Mesendoderm (in vitro differentiated cells): ENCODE measurements around the gene A4GALT.

ENCODE experiments used
- DNase-seq: peaks from one replicate; pipeline ENCODE4 v3.0.0; 2013
- H2AK5ac ChIP-seq: 2 replicates; pipeline ENCODE4 v1.6.1; 2013; ENCODE audit warnings: low read length, inconsistent platforms
- H2BK120ac ChIP-seq: 2 replicates; pipeline ENCODE4 v1.6.1; 2013; ENCODE audit warnings: low read depth, mild to moderate bottlenecking, low read length, moderate library complexity, mixed read lengths
- H2BK15ac ChIP-seq: replicated peaks from 2 replicates; pipeline ENCODE4 v1.6.1; 2013; ENCODE audit warnings: low read depth, mild to moderate bottlenecking, moderate library complexity
- H2BK5ac ChIP-seq: 2 replicates; pipeline ENCODE4 v1.6.1; 2013; ENCODE audit warnings: low read length, inconsistent platforms
- H3K18ac ChIP-seq: 2 replicates; pipeline ENCODE4 v1.6.1; 2013; ENCODE audit warnings: mild to moderate bottlenecking, low read length, mixed read lengths
- H3K23ac ChIP-seq: one replicate; pipeline ENCODE4 v1.6.1; 2013; ENCODE audit warnings: low read length
- H3K27ac ChIP-seq: 2 replicates; pipeline ENCODE4 v1.5.1; 2013; ENCODE audit warnings: low read depth, mild to moderate bottlenecking, inconsistent platforms, low read length, moderate library complexity
- H3K27me3 ChIP-seq: 2 replicates; pipeline ENCODE4 v1.6.1; 2013; ENCODE audit warnings: low read length, control low read depth, mild to moderate bottlenecking, inconsistent platforms; ENCODE audit not compliant: insufficient read depth, poor library complexity
- H3K36me3 ChIP-seq: 2 replicates; pipeline ENCODE4 v1.6.1; 2013; ENCODE audit warnings: low read length, inconsistent platforms; ENCODE audit not compliant: control insufficient read depth, insufficient read depth
- H3K4ac ChIP-seq: one replicate; pipeline ENCODE4 v1.6.1; 2013; ENCODE audit warnings: low read depth, mild to moderate bottlenecking, low read length, moderate library complexity
- H3K4me1 ChIP-seq: 2 replicates; pipeline ENCODE4 v1.6.1; 2013; ENCODE audit warnings: low read depth, low read length, inconsistent platforms; ENCODE audit not compliant: control insufficient read depth
- H3K4me2 ChIP-seq: 2 replicates; pipeline ENCODE4 v1.6.1; 2013; ENCODE audit warnings: low read length
- H3K4me3 ChIP-seq: 2 replicates; pipeline ENCODE4 v1.5.1; 2013; ENCODE audit warnings: mild to moderate bottlenecking, low read length
- H3K56ac ChIP-seq: one replicate; pipeline ENCODE4 v1.6.1; 2013; ENCODE audit warnings: low read length
- H3K79me1 ChIP-seq: 2 replicates; pipeline ENCODE4 v1.6.1; 2013; ENCODE audit warnings: low read length, inconsistent platforms
- H3K79me2 ChIP-seq: 2 replicates; pipeline ENCODE4 v1.6.1; 2013; ENCODE audit warnings: mild to moderate bottlenecking, low read length; ENCODE audit not compliant: control insufficient read depth, insufficient read depth
- H3K9ac ChIP-seq: 2 replicates; pipeline ENCODE4 v1.6.1; 2013; ENCODE audit warnings: low read length, inconsistent platforms
- H4K5ac ChIP-seq: one replicate; pipeline ENCODE4 v1.6.1; 2013; ENCODE audit warnings: low read length
- H4K8ac ChIP-seq: one replicate; pipeline ENCODE4 v1.6.1; 2013; ENCODE audit warnings: low read depth, mild to moderate bottlenecking, control low read depth, low read length, moderate library complexity
- WGBS: extraction: QIAGEN DNeasy Blood & Tissue Kit; methylation state at CpG from one replicate; pipeline ENCODE4 v1.1.7; 2013; ENCODE audit warnings: low lambda C conversion rate, missing lambda C conversion rate; ENCODE audit not compliant: insufficient coverage; ENCODE audit errors: extremely low coverage; 5-methylcytosine and 5-hydroxymethylcytosine counted together

A4GALT gene

DNA sequence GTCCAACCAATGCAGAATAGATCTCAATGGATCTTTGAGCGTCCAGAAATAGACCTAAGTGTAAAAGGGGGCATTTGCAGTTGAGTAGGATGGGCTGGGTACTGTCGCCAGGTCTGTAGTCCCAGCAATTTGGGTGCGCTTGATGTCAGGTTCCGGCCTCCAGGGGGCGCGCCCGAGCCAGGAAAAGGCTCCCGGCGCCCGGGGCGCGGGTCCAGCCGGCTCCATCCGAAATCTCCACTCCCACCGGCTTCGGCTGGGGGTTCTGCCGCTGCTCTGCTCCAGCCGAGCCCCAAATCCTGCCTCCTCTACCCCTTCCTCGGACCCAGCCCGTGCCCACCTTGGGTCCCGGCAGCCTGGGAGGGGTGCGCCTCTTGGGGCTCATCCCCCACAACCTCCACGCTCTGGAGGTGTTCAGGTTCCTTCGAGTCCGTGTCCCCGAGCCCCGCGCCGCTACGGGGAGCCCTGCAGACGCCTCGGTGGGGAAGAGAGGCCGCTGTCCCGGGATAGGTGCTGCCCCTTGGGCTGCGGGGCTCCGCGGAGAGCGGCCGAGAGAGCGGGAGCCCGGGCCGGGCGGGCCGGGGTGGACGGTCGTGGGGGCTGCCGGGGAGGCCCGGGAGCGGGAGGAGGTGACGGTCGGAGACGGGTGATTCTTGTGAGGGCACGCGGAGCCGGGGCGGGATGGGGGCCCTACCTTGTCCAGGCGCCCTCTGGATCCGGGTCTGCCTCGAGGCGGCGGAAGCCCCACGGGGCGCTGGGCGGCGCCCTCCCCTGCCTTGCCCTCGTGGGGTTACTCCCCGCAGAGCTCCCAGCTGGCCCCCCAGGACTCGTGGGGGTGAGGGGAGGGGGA, 58.5 kb downstream of the A4GALT start:
- peak overlapping the region; percentile 42 for H3K4me3 ChIP-seq
- no peaks in the 10 kb centered on the region for H3K36me3 ChIP-seq
- H3K9ac ChIP-seq = peak overlapping the region; percentile 69
- H2BK120ac ChIP-seq = no peak overlapping the region
- H2AK5ac ChIP-seq = no peak overlapping the region
- no peak overlapping the region for H2BK15ac ChIP-seq
- peak overlapping the region; percentile 91 for H3K56ac ChIP-seq
- no CpG with 5 or more reads among the region's 68 CpGs for WGBS
- H3K27ac ChIP-seq = no peak overlapping the region
- peak overlapping the region; percentile 98 for H3K4me2 ChIP-seq
- no peak overlapping the region for H4K5ac ChIP-seq
- H3K18ac ChIP-seq = peak overlapping the region; percentile 24
- H3K4ac ChIP-seq = no peak overlapping the region
- no peak overlapping the region for H3K23ac ChIP-seq
- no peaks in the 10 kb centered on the region for H3K79me2 ChIP-seq
- no peaks in the 10 kb centered on the region for H3K79me1 ChIP-seq
- H3K27me3 ChIP-seq = no peaks in the 10 kb centered on the region
- H4K8ac ChIP-seq = no peak overlapping the region
- DNase-seq = peak; percentile 66
- no peak overlapping the region for H2BK5ac ChIP-seq
- H3K4me1 ChIP-seq = no peaks in the 10 kb centered on the region

DNA sequence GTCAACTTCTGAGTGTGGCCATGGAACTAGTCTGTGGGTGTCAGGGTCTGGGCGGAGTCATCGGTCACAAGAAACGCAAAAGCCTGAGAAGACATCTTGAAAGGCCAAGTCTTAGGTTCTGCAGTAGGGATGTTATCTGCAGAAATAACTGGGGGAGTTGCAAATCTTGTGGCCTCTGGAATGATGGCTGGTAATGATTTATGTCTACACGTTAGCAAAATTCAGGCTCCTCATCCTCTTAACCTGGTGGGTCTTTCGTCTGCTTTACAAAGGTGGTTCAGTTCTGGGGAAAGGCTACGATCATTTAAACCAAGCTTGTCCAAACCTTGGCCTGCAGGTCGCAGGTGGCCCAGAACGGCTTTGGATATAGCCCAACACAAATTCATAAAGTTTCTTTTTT, 64.1 kb downstream of the A4GALT start:
- no peaks in the 10 kb centered on the region for H3K4me1 ChIP-seq
- no peak overlapping the region for H4K8ac ChIP-seq
- no peaks in the 10 kb centered on the region for H3K27me3 ChIP-seq
- no peak overlapping the region for H3K4ac ChIP-seq
- no peak overlapping the region for H2BK5ac ChIP-seq
- no peak overlapping the region for H2BK120ac ChIP-seq
- no peak overlapping the region for H3K9ac ChIP-seq
- no peak overlapping the region for H3K23ac ChIP-seq
- no peaks in the 10 kb centered on the region for H3K79me2 ChIP-seq
- H4K5ac ChIP-seq = no peak overlapping the region
- no peaks in the 10 kb centered on the region for H3K36me3 ChIP-seq
- WGBS = no CpG with 5 or more reads among the region's 8 CpGs
- H3K79me1 ChIP-seq = no peaks in the 10 kb centered on the region
- no peak overlapping the region for H2BK15ac ChIP-seq
- DNase-seq = no peak
- H3K27ac ChIP-seq = no peak overlapping the region
- H3K4me2 ChIP-seq = no peak overlapping the region
- H3K18ac ChIP-seq = no peak overlapping the region
- H3K56ac ChIP-seq = no peak overlapping the region
- no peak overlapping the region for H3K4me3 ChIP-seq
- H2AK5ac ChIP-seq = no peak overlapping the region

- no peak overlapping the region for H2AK5ac ChIP-seq
- H3K23ac ChIP-seq = no peak overlapping the region
- H3K4me1 ChIP-seq = no peaks in the 10 kb centered on the region
- H4K5ac ChIP-seq = no peak overlapping the region
- no peaks in the 10 kb centered on the region for H3K36me3 ChIP-seq
- H3K56ac ChIP-seq = no peak overlapping the region
- no CpG with 5 or more reads among the region's 9 CpGs for WGBS
- H3K4me3 ChIP-seq = no peak overlapping the region
- H4K8ac ChIP-seq = no peak overlapping the region
- H2BK15ac ChIP-seq = no peak overlapping the region
- H3K27ac ChIP-seq = no peak overlapping the region
- no peak overlapping the region for H3K4me2 ChIP-seq
- H3K9ac ChIP-seq = no peak overlapping the region
- no peaks in the 10 kb centered on the region for H3K79me1 ChIP-seq
- H3K4ac ChIP-seq = no peak overlapping the region
- no peak overlapping the region for H2BK5ac ChIP-seq
- H3K79me2 ChIP-seq = no peaks in the 10 kb centered on the region
- H3K27me3 ChIP-seq = no peaks in the 10 kb centered on the region
- no peak overlapping the region for H2BK120ac ChIP-seq
- peak; percentile 53 for DNase-seq
- no peak overlapping the region for H3K18ac ChIP-seq
Observed at GRCh38 chr22:42655693-42656092, 65.0 kb downstream of the A4GALT start.

GRCh38 chr22:42654436-42655073, 66.1 kb downstream of the A4GALT start:
- Histone ChIP-seq H2BK5ac (no peak overlapping the region), H3K79me1 (no peaks in the 10 kb centered on the region), H2AK5ac (no peak overlapping the region), H4K5ac (no peak overlapping the region), H3K4me3 (no peak overlapping the region), H3K36me3 (no peaks in the 10 kb centered on the region), H3K18ac (no peak overlapping the region), H3K4me1 (no peaks in the 10 kb centered on the region), H2BK120ac (no peak overlapping the region), H4K8ac (no peak overlapping the region), H3K4me2 (no peak overlapping the region), H3K79me2 (no peaks in the 10 kb centered on the region), H3K56ac (no peak overlapping the region), H3K23ac (no peak overlapping the region), H3K27ac (no peak overlapping the region), H3K4ac (no peak overlapping the region), H3K27me3 (no peaks in the 10 kb centered on the region), H2BK15ac (no peak overlapping the region), H3K9ac (no peak overlapping the region)
- DNase-seq = no peak
- WGBS = no CpG with 5 or more reads among the region's 7 CpGs

DNA sequence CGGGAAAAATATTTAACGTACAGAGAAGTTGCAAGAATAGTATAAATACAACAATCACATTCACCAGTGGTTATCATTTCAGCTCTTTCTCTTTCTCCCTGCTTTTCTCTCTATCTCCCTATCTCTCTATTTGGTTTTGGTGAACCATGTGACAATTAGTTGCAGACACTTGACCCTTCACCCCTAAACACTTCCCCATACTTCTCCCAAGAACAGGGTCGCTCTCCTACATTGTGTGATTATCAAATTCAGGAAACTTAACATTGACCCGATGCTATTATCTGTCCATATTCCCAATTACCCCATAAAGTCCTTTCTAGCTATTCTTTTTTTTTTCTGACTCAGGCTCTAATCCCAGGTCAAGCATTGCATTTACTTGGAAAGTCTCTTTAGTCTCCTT, 66.7 kb downstream of the A4GALT start:
- Histone ChIP-seq H2BK15ac (no peak overlapping the region), H3K4me3 (no peak overlapping the region), H3K27ac (no peak overlapping the region), H3K4me1 (no peaks in the 10 kb centered on the region), H3K23ac (no peak overlapping the region), H3K4ac (no peak overlapping the region), H3K9ac (no peak overlapping the region), H3K18ac (no peak overlapping the region), H2BK120ac (no peak overlapping the region), H2BK5ac (no peak overlapping the region), H3K36me3 (no peaks in the 10 kb centered on the region), H3K27me3 (no peaks in the 10 kb centered on the region), H3K79me1 (no peaks in the 10 kb centered on the region), H3K4me2 (no peak overlapping the region), H3K56ac (no peak overlapping the region), H3K79me2 (no peaks in the 10 kb centered on the region), H2AK5ac (no peak overlapping the region), H4K5ac (no peak overlapping the region), H4K8ac (no peak overlapping the region)
- DNase-seq = no peak
- WGBS = no CpG with 5 or more reads among the region's 4 CpGs
